GM12878 (cell line): ENCODE results near the gene GADD45A. TPM values are rescaled to one million over a fixed set of nuclear protein-coding genes. Genes with fewer than 3 reads are reported as not detected.

ENCODE experiments used
- KLF5 ChIP-seq: fragments of 450-650 bp; IDR thresholded peaks from 2 replicates; pipeline ENCODE4 v1.6.1; 2014; ENCODE audit warnings: mild to moderate bottlenecking; ENCODE audit not compliant: partially characterized antibody
- SMAD5 ChIP-seq: IDR thresholded peaks from 2 replicates; pipeline ENCODE4 v1.6.1; 2016; ENCODE audit warnings: antibody characterized with exemption, low read depth
- polyA plus RNA-seq, 11 experiments: library from polyadenylated mRNA; depleted of rRNA in 4 of 11; unstranded in 6 of 11; stranded (reverse) in 5 of 11; fragments of >200 nt; fragmentation: Nextera tagmentation in 4 of 11; fragmentation: Illumina TruSeq in 1 of 11; extraction: Ambion mirVana in 4 of 11; extraction: Trizol in 1 of 11; gene quantifications; 1 replicate in 1 of 11; 2 replicates in 10 of 11; pipeline versions ENCODE4 v1.2.1 to v1.2.3, GENCODE V29; 2011 to 2016; ENCODE audit warnings: inconsistent platforms in 2 of 11, missing spikeins in 2 of 11, low read depth in 1 of 11
- total RNA-seq, 4 experiments: library from RNA; depleted of rRNA in 3 of 4; stranded (reverse); fragments of >200 nt in 3 of 4; fragmentation: Illumina TruSeq in 1 of 4; extraction: Trizol in 1 of 4; gene quantifications; 2 replicates each; pipeline versions ENCODE4 v1.2.1 to v1.2.3, GENCODE V29; 2013 to 2021
- TF ChIP-seq, protein P1 (sequence below): fragments of 450-650 bp; IDR thresholded peaks from 2 replicates; pipeline ENCODE4 v1.6.1; 2017; ENCODE audit warnings: mild to moderate bottlenecking, moderate library complexity
- TF ChIP-seq, protein P2 (sequence below): IDR thresholded peaks from 2 replicates; pipeline ENCODE4 v1.6.1; 2011; ENCODE audit warnings: mild to moderate bottlenecking, low read depth, low read length, moderate library complexity; ENCODE audit not compliant: insufficient replicate concordance
- TF ChIP-seq, protein P3 (sequence below), 3 experiments: IDR thresholded peaks in 2 of 3; conservative IDR thresholded peaks in 1 of 3; 2 replicates each; pipeline ENCODE4 v1.5.1; 2011; ENCODE audit warnings: low read depth in 3 of 3, low read length in 3 of 3, mild to moderate bottlenecking in 3 of 3, control low read depth in 2 of 3, moderate library complexity in 2 of 3, inconsistent platforms in 1 of 3, mixed read lengths in 1 of 3; ENCODE audit not compliant: control insufficient read depth in 2 of 3, insufficient read depth in 1 of 3; ENCODE audit errors: extremely low read depth in 1 of 3

The GADD45A gene
- total and polyA plus RNA-seq, 10 of the 15 experiments (the other 5 are each of a cell fraction or from before 2014, with no cell fraction given): 4.7 to 48.9 (median 18.5) TPM

DNA sequence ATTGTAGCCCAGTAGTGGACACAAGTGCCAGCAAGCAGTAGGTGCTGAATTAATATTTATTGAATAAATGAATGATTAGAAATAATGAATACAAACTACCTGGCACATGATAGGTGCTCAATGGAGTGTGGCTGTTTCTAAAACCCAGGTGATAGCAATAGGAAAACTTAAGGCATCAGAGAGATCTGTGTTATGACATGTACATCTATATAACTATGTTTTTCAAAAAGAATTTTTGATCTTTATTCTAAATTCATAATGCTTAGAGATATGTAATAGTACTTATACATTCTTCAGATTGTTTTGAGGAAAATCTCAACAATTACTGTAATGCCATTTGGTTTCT is 5.0 kb downstream of the GADD45A start (continued):
- TF ChIP-seq, protein P1, sequence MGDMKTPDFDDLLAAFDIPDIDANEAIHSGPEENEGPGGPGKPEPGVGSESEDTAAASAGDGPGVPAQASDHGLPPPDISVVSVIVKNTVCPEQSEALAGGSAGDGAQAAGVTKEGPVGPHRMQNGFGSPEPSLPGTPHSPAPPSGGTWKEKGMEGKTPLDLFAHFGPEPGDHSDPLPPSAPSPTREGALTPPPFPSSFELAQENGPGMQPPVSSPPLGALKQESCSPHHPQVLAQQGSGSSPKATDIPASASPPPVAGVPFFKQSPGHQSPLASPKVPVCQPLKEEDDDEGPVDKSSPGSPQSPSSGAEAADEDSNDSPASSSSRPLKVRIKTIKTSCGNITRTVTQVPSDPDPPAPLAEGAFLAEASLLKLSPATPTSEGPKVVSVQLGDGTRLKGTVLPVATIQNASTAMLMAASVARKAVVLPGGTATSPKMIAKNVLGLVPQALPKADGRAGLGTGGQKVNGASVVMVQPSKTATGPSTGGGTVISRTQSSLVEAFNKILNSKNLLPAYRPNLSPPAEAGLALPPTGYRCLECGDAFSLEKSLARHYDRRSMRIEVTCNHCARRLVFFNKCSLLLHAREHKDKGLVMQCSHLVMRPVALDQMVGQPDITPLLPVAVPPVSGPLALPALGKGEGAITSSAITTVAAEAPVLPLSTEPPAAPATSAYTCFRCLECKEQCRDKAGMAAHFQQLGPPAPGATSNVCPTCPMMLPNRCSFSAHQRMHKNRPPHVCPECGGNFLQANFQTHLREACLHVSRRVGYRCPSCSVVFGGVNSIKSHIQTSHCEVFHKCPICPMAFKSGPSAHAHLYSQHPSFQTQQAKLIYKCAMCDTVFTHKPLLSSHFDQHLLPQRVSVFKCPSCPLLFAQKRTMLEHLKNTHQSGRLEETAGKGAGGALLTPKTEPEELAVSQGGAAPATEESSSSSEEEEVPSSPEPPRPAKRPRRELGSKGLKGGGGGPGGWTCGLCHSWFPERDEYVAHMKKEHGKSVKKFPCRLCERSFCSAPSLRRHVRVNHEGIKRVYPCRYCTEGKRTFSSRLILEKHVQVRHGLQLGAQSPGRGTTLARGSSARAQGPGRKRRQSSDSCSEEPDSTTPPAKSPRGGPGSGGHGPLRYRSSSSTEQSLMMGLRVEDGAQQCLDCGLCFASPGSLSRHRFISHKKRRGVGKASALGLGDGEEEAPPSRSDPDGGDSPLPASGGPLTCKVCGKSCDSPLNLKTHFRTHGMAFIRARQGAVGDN: no peak
- no peak for TF ChIP-seq KLF5
- no peak for TF ChIP-seq SMAD5
- TF ChIP-seq, protein P2, sequence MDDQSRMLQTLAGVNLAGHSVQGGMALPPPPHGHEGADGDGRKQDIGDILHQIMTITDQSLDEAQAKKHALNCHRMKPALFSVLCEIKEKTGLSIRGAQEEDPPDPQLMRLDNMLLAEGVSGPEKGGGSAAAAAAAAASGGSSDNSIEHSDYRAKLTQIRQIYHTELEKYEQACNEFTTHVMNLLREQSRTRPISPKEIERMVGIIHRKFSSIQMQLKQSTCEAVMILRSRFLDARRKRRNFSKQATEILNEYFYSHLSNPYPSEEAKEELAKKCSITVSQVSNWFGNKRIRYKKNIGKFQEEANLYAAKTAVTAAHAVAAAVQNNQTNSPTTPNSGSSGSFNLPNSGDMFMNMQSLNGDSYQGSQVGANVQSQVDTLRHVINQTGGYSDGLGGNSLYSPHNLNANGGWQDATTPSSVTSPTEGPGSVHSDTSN: no peak
- TF ChIP-seq, protein P3, sequence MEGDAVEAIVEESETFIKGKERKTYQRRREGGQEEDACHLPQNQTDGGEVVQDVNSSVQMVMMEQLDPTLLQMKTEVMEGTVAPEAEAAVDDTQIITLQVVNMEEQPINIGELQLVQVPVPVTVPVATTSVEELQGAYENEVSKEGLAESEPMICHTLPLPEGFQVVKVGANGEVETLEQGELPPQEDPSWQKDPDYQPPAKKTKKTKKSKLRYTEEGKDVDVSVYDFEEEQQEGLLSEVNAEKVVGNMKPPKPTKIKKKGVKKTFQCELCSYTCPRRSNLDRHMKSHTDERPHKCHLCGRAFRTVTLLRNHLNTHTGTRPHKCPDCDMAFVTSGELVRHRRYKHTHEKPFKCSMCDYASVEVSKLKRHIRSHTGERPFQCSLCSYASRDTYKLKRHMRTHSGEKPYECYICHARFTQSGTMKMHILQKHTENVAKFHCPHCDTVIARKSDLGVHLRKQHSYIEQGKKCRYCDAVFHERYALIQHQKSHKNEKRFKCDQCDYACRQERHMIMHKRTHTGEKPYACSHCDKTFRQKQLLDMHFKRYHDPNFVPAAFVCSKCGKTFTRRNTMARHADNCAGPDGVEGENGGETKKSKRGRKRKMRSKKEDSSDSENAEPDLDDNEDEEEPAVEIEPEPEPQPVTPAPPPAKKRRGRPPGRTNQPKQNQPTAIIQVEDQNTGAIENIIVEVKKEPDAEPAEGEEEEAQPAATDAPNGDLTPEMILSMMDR (IDR thresholded peaks at IDR 0.05 in 2 of 3, conservative IDR thresholded peaks at IDR 0.05 in 1 of 3; ENCODE audit: control insufficient read depth in 2 of 3, extremely low read depth in 1 of 3, insufficient read depth in 1 of 3, low read depth in 3 of 3, low read length in 3 of 3): no peak
